Activated naive CD8-positive, alpha-beta T cell treated with anti-CD3 and anti-CD28 coated beads, Interleukin-2, amount 50 U/mL, for 24 hours (primary cell): Measurements from ENCODE around the gene DNAJB7.
"Not testable (repeated sequence)": the region's sequence is repeated elsewhere in the genome, so short reads cannot be mapped to it uniquely, and the experiment has no call there.

Experiments used
- ATAC-seq: fragments of 150-1000 bp; cut with Tn5 transposase; one replicate; pipeline ENCODE4 v1.10.0; 2021
- DNase-seq: peaks from one replicate; pipeline ENCODE4 v3.0.0; 2021
- H3K27ac Mint-ChIP-seq: one replicate; pipeline ENCODE4 v1.8.0; 2021; ENCODE audit warnings: mild to moderate bottlenecking, mixed read lengths
- H3K27me3 Mint-ChIP-seq: one replicate; pipeline ENCODE4 v1.8.0; 2021; ENCODE audit warnings: mixed read lengths
- H3K36me3 Mint-ChIP-seq: one replicate; pipeline ENCODE4 v1.8.0; 2021; ENCODE audit warnings: low read depth, mixed read lengths
- H3K4me1 Mint-ChIP-seq: one replicate; pipeline ENCODE4 v1.8.0; 2021; ENCODE audit warnings: mixed read lengths
- H3K4me3 Mint-ChIP-seq: one replicate; pipeline ENCODE4 v1.8.0; 2021; ENCODE audit warnings: mild to moderate bottlenecking, moderate library complexity, mixed read lengths
- H3K9me3 Mint-ChIP-seq: one replicate; pipeline ENCODE4 v1.8.0; 2021; ENCODE audit warnings: mixed read lengths

DNAJB7 gene

DNA sequence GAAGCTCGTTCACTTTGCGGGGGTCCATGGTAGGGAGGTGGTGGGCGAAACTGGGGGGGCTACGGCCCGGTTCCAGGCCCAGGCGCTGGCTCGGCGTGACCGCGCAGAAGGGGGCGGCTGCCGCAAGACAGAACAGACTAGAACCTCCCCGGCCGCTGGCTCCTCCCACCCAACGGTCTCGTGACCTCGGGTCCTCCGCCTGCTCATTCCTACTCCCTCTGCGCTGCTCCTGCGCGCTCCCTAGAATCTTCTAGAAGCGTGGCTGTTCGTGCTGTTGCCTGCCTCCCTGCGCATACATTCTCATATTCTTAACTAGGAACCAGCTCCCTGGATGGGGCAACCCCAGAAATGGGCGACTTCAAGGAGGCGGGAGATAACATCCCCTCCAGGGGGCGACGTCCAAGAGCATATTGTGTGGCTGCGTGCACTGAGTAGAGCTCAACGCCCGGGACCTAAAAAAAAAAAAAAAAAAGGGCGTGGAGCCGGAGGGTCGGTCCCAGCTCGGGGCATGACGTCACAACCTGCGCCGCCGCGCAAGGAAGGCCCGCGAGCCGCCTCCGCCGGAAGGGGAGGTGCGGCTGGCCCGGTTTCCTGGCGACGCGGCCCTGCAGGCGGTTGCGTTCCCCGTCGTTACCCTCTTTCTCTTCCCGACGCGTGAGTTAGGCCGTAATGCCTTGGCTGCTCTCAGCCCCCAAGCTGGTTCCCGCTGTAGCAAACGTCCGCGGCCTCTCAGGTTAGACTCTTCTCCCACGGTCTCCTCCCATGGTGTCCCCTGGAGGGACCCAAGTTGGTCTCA is 5.2 kb downstream of the DNAJB7 start, which contains the start of the genes ST13 and XPNPEP3:
TSS of gene ST13 (minus strand) at position 127 of the 796 bp plus-strand sequence. CDS start at position 28, 99 bp downstream.
TSS of gene XPNPEP3 (plus strand) at position 636 of the 796 bp plus-strand sequence. CDS start at position 670, 34 bp downstream.
- DNase-seq: peak; percentile 98
- Mint-ChIP-seq H3K27me3 (peaks cover 2% of the 10 kb centered on the region), H3K36me3 (peaks cover 25% of the 10 kb centered on the region), H3K27ac (peak within 1 kb of the TSS; percentile 100), H3K4me1 (peaks cover 55% of the 10 kb centered on the region), H3K9me3 (no peaks in the 10 kb centered on the region), H3K4me3 (peak within 1 kb of the TSS; percentile 92)
- peak; percentile 94 for ATAC-seq

DNA sequence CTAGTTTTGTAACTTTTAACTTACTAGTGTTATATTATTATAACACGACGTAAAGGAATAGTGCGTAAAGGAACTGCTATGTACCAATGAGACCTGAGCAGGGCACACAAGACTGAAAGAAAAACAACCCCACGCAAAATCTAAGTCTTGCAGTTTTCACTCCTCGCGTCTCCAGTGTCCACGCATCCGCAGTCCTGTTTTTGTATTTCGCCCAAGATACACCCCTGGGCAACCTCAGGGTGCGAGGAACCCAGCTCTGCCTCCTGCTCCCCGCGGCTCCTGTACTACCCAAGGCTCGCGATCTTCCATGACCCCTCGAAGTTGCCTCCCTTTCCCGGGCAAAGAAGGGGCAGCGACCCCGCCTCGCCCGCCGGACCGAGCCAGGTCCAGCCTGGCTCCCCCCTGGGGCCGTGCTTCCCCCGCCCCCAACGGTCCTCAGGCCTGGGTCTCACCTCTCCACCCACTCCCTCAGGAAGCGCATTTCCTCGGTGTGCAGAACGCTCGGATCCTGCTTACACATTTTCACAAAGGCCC is 5.9 kb downstream of the DNAJB7 start:
- peak overlapping the region; percentile 100 for H3K27ac Mint-ChIP-seq
- ATAC-seq (peak; percentile 29), DNase-seq (no peak)
- peaks cover 26% of the 10 kb centered on the region for H3K36me3 Mint-ChIP-seq
- no peaks in the 10 kb centered on the region for H3K9me3 Mint-ChIP-seq
- peaks cover 2% of the 10 kb centered on the region for H3K27me3 Mint-ChIP-seq
- peak overlapping the region; percentile 92 for H3K4me3 Mint-ChIP-seq
- peaks cover 60% of the 10 kb centered on the region for H3K4me1 Mint-ChIP-seq

DNA sequence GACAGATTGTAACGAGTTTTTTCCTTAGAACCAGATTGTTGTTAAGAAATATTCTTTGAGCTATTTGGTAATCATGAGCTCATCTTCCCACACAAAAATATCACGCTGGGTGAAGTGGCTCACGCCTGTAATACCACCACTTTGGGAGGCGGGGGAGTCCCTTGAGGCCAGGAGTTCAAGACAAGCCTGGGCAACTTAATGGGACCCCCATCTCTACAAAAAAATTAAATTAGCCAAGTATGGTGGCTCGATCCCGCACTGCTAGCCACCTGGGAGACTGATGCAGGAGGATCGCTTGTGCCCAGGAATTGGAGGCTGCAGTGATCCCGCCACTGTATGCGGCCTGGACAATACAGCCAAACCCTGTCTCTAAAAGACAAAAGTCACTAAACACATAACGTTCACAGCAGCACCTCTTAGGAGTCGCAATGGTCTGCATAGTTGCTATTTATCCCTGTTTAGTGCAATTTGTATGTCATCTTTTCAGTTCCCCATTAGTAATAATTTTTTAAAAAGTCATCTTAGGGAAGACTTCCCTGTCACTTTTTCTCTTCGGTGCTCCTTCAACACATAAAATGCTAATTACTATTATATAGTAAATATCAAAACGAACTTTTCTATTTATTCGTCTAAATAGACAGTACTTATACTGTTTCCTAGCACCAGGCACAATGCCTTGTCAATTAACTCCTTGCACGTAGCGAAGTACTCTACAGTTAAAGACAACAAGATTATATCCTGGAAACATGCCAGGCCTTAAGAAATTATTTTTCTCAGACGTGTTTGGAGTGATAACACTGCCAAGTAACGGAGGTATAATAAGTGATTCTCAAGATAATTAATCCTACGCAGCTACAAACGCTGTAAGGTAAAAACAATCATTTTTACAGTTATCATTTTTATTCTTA is 6.6 kb downstream of the DNAJB7 start:
- Mint-ChIP-seq H3K4me1 (peaks cover 62% of the 10 kb centered on the region), H3K4me3 (peak overlapping the region; percentile 92), H3K27ac (peak overlapping the region; percentile 100), H3K36me3 (peaks cover 24% of the 10 kb centered on the region), H3K9me3 (no peaks in the 10 kb centered on the region), H3K27me3 (peaks cover 2% of the 10 kb centered on the region)
- ATAC-seq (no peak), DNase-seq (peak; percentile 22)

DNA sequence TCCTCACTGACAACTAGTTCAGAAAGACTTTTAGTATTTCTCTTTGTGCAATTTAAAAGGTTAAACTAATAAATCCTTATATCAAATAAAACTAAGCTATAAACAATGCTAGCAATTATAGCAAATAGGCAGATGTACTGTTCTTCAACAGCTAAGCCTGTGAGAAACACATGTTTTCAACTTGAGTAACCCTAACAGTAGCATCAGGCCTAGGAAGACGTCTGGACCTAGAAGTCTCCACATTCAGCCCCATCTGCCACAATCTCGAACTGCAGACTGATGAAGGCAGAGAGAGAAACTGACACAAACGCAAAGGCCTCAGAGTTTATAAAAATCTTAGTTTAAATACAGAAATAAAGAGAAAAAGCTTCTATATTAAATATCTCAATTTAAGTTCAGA is 8.0 kb downstream of the DNAJB7 start:
- Mint-ChIP-seq H3K36me3 (peaks cover 28% of the 10 kb centered on the region), H3K27ac (no peak overlapping the region), H3K9me3 (no peaks in the 10 kb centered on the region), H3K4me3 (peak overlapping the region; percentile 92), H3K27me3 (peaks cover 2% of the 10 kb centered on the region), H3K4me1 (peaks cover 55% of the 10 kb centered on the region)
- ATAC-seq (no peak), DNase-seq (no peak)

DNA sequence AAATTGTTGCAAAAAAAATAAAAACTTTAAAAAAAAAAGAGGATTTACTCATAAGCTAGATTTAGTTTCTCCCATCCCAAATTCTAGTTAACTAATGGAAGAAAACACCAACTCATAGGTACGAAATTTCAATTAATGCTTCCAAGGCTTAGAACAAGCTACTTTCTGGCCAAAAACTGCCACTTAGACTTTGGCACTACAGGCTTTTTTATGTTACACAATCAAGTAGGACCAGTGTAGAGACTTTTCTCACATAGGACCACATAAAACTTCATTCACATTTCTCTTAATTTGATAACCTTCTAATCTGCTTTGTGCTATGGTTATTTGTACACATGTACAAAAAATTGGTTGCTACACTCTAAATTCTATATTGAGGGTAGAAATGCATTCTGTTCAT is 8.6 kb downstream of the DNAJB7 start:
- peaks cover 31% of the 10 kb centered on the region for H3K36me3 Mint-ChIP-seq
- no peak for DNase-seq
- peak overlapping the region; percentile 92 for H3K4me3 Mint-ChIP-seq
- no peaks in the 10 kb centered on the region for H3K9me3 Mint-ChIP-seq
- ATAC-seq: no peak
- H3K27ac Mint-ChIP-seq: no peak overlapping the region
- peaks cover 2% of the 10 kb centered on the region for H3K27me3 Mint-ChIP-seq
- H3K4me1 Mint-ChIP-seq: peaks cover 50% of the 10 kb centered on the region

DNA sequence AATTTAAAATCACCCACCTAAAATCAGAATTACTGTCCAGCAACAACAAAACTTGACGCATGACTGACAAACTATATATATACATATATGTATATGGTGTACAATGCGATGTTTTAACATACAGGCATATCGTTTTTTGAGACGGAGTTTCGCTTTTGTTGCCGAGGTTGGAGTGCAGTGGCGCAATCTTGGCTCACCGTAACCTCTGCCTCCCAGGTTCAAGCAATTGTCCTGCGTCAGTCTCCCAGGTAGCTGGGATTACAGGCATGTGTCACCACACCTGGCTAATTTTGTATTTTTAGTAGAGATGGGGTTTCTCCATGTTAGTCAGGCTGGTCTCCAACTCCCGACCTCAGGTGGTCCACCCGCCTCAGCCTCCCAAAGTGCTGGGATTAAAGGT is 16.1 kb downstream of the DNAJB7 start:
- not testable (repeated sequence) for H3K4me3 Mint-ChIP-seq, H3K27me3 Mint-ChIP-seq, H3K27ac Mint-ChIP-seq, ATAC-seq, DNase-seq, H3K9me3 Mint-ChIP-seq
- Mint-ChIP-seq H3K36me3 (peaks cover 61% of the 10 kb centered on the region), H3K4me1 (peaks cover 14% of the 10 kb centered on the region)

DNA sequence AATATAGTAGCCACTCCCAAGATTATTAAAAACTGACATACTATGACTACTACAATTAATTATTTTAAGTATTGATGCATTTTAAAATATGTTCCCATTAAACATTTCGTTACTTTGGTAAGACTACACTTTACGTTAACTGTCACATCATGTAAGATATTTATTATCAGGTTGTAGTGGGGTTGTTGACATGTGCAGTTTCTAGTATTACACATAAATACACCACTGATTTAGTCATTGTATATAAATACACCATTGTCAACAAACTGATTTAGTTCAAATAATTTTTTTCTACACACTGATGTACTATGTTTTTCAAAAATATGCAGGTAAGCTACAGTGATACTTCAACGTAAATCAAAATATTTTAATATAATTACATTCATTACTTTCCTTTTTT is 17.0 kb downstream of the DNAJB7 start:
- no peak for ATAC-seq
- no peak for DNase-seq
- peaks cover 14% of the 10 kb centered on the region for H3K4me1 Mint-ChIP-seq
- no peak overlapping the region for H3K27ac Mint-ChIP-seq
- H3K36me3 Mint-ChIP-seq: peaks cover 65% of the 10 kb centered on the region
- H3K9me3 Mint-ChIP-seq: no peaks in the 10 kb centered on the region
- no peak overlapping the region for H3K4me3 Mint-ChIP-seq
- H3K27me3 Mint-ChIP-seq: no peaks in the 10 kb centered on the region

DNA sequence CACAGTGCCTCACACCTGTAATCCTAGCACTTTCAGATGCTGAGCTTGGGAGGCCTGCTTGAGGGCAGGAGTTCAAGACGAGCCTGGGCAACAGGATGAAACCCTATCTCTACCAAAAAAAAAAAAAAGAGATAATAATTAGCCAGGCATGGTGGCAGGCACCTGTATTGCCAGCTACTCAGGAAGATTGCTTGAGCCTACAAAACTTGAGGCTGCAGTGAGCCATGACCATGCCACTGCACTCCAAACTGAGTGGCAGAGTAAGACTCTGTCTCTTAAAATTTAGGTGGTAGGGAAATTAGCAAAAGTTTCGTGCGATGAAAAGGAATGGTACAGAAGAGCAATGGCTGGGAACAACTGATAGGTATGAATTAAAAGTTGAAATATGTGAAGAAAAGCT is 23.4 kb downstream of the DNAJB7 start:
- DNase-seq (no peak), ATAC-seq (no peak)
- H3K4me1 Mint-ChIP-seq: peaks cover 4% of the 10 kb centered on the region
- H3K36me3 Mint-ChIP-seq: peaks cover 64% of the 10 kb centered on the region
- H3K4me3 Mint-ChIP-seq: no peak overlapping the region
- H3K9me3 Mint-ChIP-seq: no peaks in the 10 kb centered on the region
- no peaks in the 10 kb centered on the region for H3K27me3 Mint-ChIP-seq
- no peak overlapping the region for H3K27ac Mint-ChIP-seq

DNA sequence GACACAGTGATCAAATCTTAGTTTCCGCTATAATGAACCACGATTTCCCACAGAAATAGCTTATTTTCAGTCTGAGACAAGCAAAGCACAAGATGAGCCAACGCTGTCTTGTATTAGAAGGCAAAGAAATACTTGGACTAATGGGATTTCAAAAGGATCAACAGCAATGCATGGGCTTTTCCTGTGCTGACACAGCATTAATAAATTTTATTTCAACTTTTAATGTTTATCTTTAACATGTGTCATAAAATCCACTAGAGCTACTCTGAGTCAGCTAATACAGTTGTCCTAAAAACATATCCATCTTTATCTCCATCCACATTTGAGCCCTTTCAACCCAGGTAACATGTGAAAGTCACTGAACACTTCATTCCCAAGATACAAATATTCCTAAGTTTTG is 27.3 kb downstream of the DNAJB7 start:
- Mint-ChIP-seq H3K4me1 (no peaks in the 10 kb centered on the region), H3K27me3 (no peaks in the 10 kb centered on the region), H3K9me3 (no peaks in the 10 kb centered on the region), H3K36me3 (peaks cover 61% of the 10 kb centered on the region), H3K27ac (no peak overlapping the region), H3K4me3 (no peak overlapping the region)
- no peak for ATAC-seq
- DNase-seq: no peak

DNA sequence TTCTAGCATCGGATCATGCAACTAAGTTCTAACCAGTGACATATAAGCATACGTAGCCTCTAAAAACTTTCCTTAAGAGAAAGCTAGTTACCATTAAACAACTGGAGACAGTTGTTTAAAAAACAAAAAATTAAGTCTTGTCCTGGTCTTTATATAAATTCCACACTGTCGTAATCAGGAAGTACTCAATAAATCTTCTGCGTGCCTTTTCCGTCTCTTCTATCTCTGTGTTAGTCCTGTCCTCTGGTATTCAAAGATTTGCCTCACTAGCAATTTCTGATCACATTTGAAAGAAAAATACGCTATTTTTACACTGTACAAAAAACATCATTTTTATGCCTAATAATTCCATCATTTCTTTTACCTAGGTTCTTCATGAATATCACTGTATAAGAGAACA is 32.8 kb downstream of the DNAJB7 start:
- Mint-ChIP-seq H3K4me3 (no peak overlapping the region), H3K4me1 (no peaks in the 10 kb centered on the region), H3K36me3 (peaks cover 53% of the 10 kb centered on the region), H3K9me3 (no peaks in the 10 kb centered on the region), H3K27me3 (no peaks in the 10 kb centered on the region), H3K27ac (no peak overlapping the region)
- ATAC-seq: no peak
- no peak for DNase-seq

DNA sequence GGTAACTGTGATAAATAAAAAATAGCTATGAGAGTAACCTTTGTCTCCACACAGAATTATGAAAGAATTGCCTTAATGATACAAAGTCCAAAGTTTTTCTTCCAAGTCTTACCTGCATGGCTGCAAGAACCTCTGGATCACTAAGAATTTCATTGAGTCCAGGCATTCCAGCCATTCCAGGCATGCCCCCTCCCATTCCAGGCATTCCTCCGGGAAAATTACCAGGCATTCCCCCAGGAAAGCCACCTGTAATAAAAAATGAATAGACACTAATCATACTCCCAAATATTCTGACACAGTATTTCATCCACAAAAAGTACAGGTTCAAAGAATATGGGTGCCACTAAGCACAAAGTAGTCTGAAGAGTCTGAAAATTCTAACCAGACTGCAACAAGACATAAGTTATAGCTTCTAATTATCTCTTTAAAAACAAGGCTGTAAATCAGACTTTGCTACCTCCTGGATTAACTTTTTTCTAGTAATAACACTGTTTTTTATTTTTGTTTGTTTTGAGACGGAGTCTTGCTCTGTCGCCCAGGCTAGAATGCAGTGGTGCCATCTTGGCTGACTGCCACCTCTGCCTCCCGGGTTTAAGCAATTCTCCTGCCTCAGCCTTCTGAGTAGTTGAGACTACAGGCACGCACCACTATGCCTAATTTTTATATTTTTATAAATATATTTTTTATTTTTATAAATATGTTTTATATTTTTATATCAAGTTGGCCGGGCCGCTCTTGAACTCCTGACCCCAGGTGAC is 34.8 kb downstream of the DNAJB7 start:
- no peaks in the 10 kb centered on the region for H3K4me1 Mint-ChIP-seq
- no peaks in the 10 kb centered on the region for H3K9me3 Mint-ChIP-seq
- no peak for ATAC-seq
- H3K27ac Mint-ChIP-seq: no peak overlapping the region
- H3K36me3 Mint-ChIP-seq: peaks cover 45% of the 10 kb centered on the region
- DNase-seq: no peak
- no peaks in the 10 kb centered on the region for H3K27me3 Mint-ChIP-seq
- no peak overlapping the region for H3K4me3 Mint-ChIP-seq

DNA sequence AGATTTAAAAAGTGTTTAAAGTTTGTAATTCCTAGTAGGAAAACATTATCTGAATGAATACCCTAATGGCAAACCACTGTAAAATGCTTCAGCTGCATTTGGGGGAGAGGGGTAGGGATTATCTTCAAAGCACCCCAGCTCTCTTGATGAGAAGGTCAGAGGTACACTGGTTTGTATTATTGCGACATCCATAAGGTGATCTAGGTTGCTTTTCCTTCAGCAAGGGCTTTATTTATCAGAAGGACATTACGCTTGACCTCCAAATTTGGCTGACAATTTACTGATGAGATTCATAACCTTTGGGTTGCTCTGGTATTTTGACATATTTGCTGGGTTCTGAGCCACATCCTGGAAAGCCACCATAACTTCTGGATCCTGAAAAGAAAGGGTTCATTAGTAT is 35.6 kb downstream of the DNAJB7 start:
- ATAC-seq, H3K4me3 Mint-ChIP-seq, H3K4me1 Mint-ChIP-seq, DNase-seq, H3K9me3 Mint-ChIP-seq, H3K27ac Mint-ChIP-seq, H3K27me3 Mint-ChIP-seq: not testable (repeated sequence)
- peaks cover 41% of the 10 kb centered on the region for H3K36me3 Mint-ChIP-seq

DNA sequence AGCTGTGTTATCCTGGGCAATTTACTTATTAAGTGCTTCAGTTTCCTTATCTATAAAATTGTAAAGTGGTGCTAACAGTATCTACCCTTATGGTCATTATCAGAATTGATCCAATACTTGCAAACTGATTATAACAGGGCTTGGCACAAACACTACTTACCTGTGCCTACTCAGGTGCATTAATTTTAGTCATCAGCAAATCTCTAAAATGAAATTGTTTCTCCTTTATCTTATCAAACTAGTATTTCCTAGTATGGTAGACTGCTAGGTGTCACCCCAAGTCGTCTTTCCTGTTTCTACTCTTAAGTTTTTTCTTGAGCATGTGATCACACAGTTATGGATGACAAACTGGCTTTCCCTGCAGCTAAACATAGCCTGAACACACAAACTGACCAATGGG is 38.5 kb downstream of the DNAJB7 start:
- Mint-ChIP-seq H3K4me3 (no peak overlapping the region), H3K27me3 (no peaks in the 10 kb centered on the region), H3K9me3 (no peaks in the 10 kb centered on the region), H3K36me3 (peaks cover 25% of the 10 kb centered on the region), H3K27ac (no peak overlapping the region), H3K4me1 (peaks cover 14% of the 10 kb centered on the region)
- ATAC-seq (no peak), DNase-seq (no peak)

DNA sequence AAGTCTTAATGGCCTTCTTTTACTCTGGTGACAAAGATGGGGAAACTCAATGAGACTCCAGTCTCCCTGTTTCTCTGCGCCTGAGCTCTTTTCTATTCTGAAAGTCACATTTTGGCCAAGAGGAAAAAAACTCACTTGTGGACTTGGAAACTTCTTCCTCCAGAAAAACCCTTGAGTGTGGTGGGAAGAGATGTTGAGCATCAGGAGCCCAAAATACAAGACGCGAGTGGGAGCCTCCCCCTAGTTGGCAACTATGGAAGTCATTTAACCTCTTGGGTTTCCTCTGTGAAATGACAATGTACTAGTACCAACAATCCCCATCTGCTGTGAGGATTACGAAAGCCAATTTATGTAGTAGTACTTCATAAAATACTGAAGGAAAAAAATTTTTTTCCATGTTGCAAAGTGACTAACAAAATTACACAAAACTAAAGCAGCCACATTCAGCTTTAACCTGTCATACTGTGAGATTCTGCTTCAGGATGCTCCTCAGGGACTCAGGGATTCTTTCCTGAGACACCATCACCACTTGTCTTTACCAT is 42.2 kb downstream of the DNAJB7 start:
- no peak for ATAC-seq
- peak overlapping the region; percentile 90 for H3K4me3 Mint-ChIP-seq

More for the DNA sequence above, 42.2 kb downstream of the DNAJB7 start:
- no peaks in the 10 kb centered on the region for H3K9me3 Mint-ChIP-seq
- DNase-seq: no peak
- no peaks in the 10 kb centered on the region for H3K27me3 Mint-ChIP-seq
- H3K4me1 Mint-ChIP-seq: peaks cover 36% of the 10 kb centered on the region
- peaks cover 18% of the 10 kb centered on the region for H3K36me3 Mint-ChIP-seq
- H3K27ac Mint-ChIP-seq: peak overlapping the region; percentile 71
